Endometrial microvascular endothelial cells (primary cell): ENCODE results near the gene LRRC61. TPM values are rescaled to one million over a fixed set of nuclear protein-coding genes. Genes with fewer than 3 reads are reported as not detected.
"Not testable (repeated sequence)": the region's sequence is repeated elsewhere in the genome, so short reads cannot be mapped to it uniquely, and the experiment has no call there.

Experiments
- in situ Hi-C: cut with HindIII; loops from 2 replicates; pipeline ENCODE4 v1.10.0; 2017; ENCODE audit warnings: low sequenced_read_pairs, low pct_unique_long_range_greater_than_20kb; ENCODE audit errors: inconsistent ontology term
- total RNA-seq: library from RNA; depleted of rRNA; stranded (reverse); fragments of >200 nt; gene quantifications from one replicate; pipeline ENCODE4 v1.2.3, GENCODE V29; 2015; ENCODE audit errors: inconsistent ontology term

The LRRC61 gene
- total RNA-seq, 1 donor from 2014 or later = 0.56 TPM

GRCh38 chr7:150377635-150378034, 54.5 kb downstream of the LRRC61 start:
- in situ Hi-C loops = no loop called here

DNA sequence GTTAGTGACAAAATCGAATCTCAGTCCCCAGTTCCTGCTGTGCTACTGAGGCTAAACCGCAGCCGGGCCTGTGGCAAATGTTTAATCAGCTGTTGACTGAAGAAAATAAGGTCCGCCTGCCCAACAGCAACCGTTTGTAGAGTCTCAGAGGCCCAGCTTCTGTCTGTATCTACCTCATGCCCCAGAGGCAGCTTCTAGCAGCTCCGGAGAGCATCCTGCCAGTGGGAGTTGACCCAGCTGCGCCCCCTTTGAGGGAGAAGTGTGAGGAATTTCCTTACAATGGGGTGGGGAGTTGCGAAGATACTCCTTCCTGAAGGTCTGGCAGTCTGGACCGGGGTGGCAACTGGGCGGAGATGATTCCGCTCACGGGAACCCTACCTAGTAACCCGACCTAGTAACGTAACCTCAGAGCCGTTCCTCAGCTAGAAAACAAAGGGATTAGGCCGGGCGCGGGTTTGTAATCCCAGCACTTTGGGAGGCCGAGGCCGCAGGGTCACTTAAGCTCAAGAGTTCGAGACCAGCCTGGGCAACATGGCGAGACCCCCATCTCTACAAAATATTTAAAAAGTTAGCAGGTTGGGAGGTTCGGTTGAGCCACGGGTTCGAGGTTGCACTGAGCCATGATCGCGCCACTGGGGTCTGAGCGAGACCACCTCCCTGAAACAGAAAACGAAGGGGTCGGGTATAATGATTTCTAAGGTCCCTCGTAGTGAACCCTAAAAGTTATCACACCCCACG, 55.1 kb downstream of the LRRC61 start:
- in situ Hi-C loops = no loop called here

DNA sequence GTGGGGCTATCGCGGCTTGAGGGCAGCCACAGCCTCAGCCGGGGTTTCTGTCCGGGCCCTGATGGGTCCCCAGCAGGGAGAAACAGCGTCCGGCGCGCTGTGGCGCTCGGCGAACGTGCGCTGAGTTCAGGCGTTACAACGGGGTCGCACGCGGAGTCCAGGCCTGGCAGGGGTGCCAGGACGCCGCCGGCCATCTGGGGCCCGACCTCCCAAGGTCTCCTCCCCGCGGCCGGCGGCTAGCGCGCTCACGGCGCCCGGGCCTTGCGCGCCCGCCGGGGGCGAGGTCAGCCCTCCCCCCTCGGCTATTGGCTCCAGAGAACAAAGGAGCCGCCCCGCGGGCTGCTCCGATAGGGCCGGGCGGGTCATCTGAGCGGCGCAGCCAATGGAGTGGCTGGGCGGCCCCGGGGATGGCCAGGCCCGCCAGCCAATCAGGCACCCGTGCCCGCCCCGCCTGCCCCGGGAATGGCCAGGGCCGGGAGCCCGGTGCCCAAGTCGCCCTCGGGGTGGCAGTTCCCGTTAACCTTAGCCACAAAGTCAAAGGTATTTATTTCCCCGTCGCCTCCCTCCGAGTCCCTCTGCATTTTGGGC, 55.8 kb downstream of the LRRC61 start, which contains the start of gene ZNF775:
Gene ZNF775, plus strand, starts transcription at position 478 of the 588 bp plus-strand sequence. CDS start 9,141 bp downstream, outside the sequence.
- in situ Hi-C loops = no loop called here

- in situ Hi-C loops = no loop called here
Observed at GRCh38 chr7:150379441-150380379, 56.6 kb downstream of the LRRC61 start.

DNA sequence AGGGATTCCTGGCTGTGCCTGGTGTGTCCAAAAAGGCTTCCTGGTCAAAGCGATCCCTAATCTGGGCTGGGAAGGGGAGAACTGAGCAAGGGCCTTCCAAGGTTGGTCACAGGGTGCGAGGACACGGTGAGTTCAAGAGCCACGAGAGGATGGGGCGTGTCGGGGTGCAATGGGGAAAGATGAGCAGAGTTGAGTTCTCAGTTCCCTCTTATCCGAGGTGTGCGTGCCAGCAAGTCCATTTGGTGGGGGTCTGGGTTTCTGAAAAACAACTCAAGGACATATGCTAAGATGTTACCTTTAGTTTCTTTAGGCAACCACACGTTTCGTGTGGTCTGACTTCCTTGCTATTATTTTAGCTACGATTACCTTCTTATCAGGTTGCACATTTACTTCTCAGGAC, 57.3 kb downstream of the LRRC61 start:
- in situ Hi-C loops = no loop called here

GRCh38 chr7:150381096-150381495, 57.9 kb downstream of the LRRC61 start:
- in situ Hi-C loops = no loop called here

DNA sequence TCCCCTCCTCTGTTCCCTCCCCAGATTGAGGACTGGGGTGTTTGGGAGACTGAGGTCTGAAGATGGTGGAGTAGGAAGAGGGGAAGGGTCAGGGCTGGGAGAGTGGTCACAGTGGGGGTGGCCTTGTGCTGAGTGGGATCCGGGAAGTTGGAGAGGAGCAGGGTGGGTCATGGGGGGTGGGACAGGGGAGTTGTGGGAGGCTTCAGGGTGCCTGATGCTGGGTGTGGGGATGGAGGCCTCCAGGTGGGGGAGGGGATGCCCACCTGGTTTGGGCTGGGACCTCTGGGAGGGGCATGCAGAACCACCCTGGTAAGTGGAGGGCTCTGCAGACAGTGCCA, 58.6 kb downstream of the LRRC61 start:
- in situ Hi-C loops = no loop called here

GRCh38 chr7:150382123-150382843, 59.1 kb downstream of the LRRC61 start:
- in situ Hi-C loops = no loop called here

DNA sequence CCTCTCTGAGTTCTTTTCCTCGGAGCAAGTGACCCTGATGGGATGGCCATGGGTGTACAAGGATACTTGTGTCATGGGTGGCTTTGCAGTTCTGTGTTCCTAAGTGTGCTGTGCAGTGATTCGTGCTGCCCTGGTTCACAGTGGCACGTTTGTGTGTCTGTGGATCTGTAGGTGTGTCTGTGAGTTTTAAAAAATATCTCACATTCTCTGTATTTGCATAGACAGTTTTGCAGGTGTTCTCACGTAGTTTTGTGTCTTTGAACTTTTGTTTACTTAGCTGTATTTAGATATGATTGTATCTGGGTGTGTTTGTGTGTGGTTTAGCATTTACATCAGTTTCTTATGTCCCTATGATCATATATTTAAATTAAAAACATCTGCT, 59.7 kb downstream of the LRRC61 start:
- in situ Hi-C loops = no loop called here

- in situ Hi-C loops = no loop called here
Observed at GRCh38 chr7:150383710-150384397, 60.7 kb downstream of the LRRC61 start.

GRCh38 chr7:150384406-150385301, 61.5 kb downstream of the LRRC61 start:
- in situ Hi-C loops = no loop called here

GRCh38 chr7:150385302-150385723, 62.2 kb downstream of the LRRC61 start:
- in situ Hi-C loops = no loop called here

- in situ Hi-C loops = not testable (repeated sequence)
Observed at GRCh38 chr7:150385884-150386283, 62.7 kb downstream of the LRRC61 start.

Other genes with a start within 250 kb of the LRRC61 start
- gene ACTR3C, start 190 bp downstream of the LRRC61 start, total RNA-seq = not detected
- not detected for gene RARRES2, start 18.3 kb downstream of the LRRC61 start, total RNA-seq
- gene REPIN1, start 45.5 kb downstream of the LRRC61 start, total RNA-seq = 125 TPM
- 4.5 TPM for gene ZNF775, start 56.0 kb downstream of the LRRC61 start, total RNA-seq
- 4.5 TPM for gene GIMAP8, start 127.3 kb downstream of the LRRC61 start, total RNA-seq
- gene GIMAP7, start 191.5 kb downstream of the LRRC61 start, total RNA-seq = 7.0 TPM
- 43.2 TPM for gene GIMAP4, start 244.0 kb downstream of the LRRC61 start, total RNA-seq